Endothelial cell of umbilical vein (primary cell): ENCODE data around the gene ARHGAP15. TPM values are rescaled to one million over a fixed set of nuclear protein-coding genes. Genes with fewer than 3 reads are reported as not detected.

Experiments used
- BruUV-seq: library from RNA; stranded (reverse); fragments of 400-500 nt; replicated peaks from 2 replicates; lab custom pipeline; 2021; lab: Mats Ljungman, UMichigan
- CTCF ChIA-PET: fragments of 300-600, 350-600 bp; sonication (Branson Sonifier 250); formaldehyde crosslinking; loops from one replicate; lab custom pipeline; 2021; ENCODE audit warnings: antibody characterized with exemption, inconsistent platforms; lab: Charles Lee
- POLR2A ChIA-PET: fragments of 300-600, 350-600 bp; sonication (Branson Sonifier 250); formaldehyde crosslinking; loops from one replicate; lab custom pipeline; 2021; ENCODE audit warnings: antibody characterized with exemption, inconsistent platforms; lab: Charles Lee
- DNase-seq: peaks from one replicate; pipeline ENCODE4 v3.0.0-alpha.2; 2011; ENCODE audit warnings: low read depth, low spot score
- FAIRE-seq: peaks from 2 replicates; lab custom pipeline; 2011; peaks lifted over from hg19 to GRCh38; lab: Jason Lieb, UNC
- H2AFZ ChIP-seq: 2 replicates; pipeline ENCODE4 v1.6.0; 2012; ENCODE audit warnings: low read depth, low read length, control low read depth, inconsistent platforms
- H3K27ac ChIP-seq: 2 replicates; pipeline ENCODE4 v1.5.1; 2011; ENCODE audit warnings: low read depth, mild to moderate bottlenecking, control low read depth, low read length, moderate library complexity; ENCODE audit not compliant: insufficient read depth
- H3K27me3 ChIP-seq, 2 experiments: 2 replicates each; pipeline versions ENCODE4 v1.6.0 to v1.6.1; 2011; ENCODE audit warnings: low read length in 2 of 2, mixed read lengths in 1 of 2; ENCODE audit not compliant: control insufficient read depth in 2 of 2, insufficient read depth in 2 of 2
- H3K36me3 ChIP-seq, 2 experiments: 2 replicates in 1 of 2; 3 replicates in 1 of 2; pipeline ENCODE4 v1.5.1; 2011; ENCODE audit warnings: low read length in 2 of 2, mild to moderate bottlenecking in 1 of 2, moderate library complexity in 1 of 2; ENCODE audit not compliant: control insufficient read depth in 2 of 2, insufficient read depth in 2 of 2; ENCODE audit errors: extremely low read depth in 1 of 2
- H3K4me1 ChIP-seq: 3 replicates; pipeline ENCODE4 v1.5.1; 2011; ENCODE audit warnings: mild to moderate bottlenecking, low read length; ENCODE audit not compliant: control insufficient read depth, insufficient read depth; ENCODE audit errors: extremely low read depth
- H3K4me2 ChIP-seq: 2 replicates; pipeline ENCODE4 v1.6.1; 2011; ENCODE audit warnings: low read length, control low read depth, mixed read lengths; ENCODE audit not compliant: insufficient read depth
- H3K4me3 ChIP-seq, 3 experiments: fragments of 200-600 bp in 1 of 3; sonication (generic), shearing (Covaris generic) in 1 of 3; replicated peaks in 1 of 3; 2 replicates each; pipeline ENCODE4 v1.5.1; 2011 to 2016; ENCODE audit warnings: control low read depth in 3 of 3, low read length in 3 of 3, mild to moderate bottlenecking in 2 of 3, inconsistent platforms in 1 of 3, low read depth in 1 of 3, moderate library complexity in 1 of 3; ENCODE audit not compliant: insufficient read depth in 1 of 3
- H3K79me2 ChIP-seq: 2 replicates; pipeline ENCODE4 v1.6.0; 2012; ENCODE audit warnings: low read length, inconsistent platforms; ENCODE audit not compliant: control insufficient read depth, insufficient read depth
- H3K9ac ChIP-seq: replicated peaks from 2 replicates; pipeline ENCODE3; 2011; ENCODE audit warnings: low read length, control low read depth; ENCODE audit not compliant: insufficient read depth; ENCODE audit errors: extremely low read depth
- H3K9me1 ChIP-seq: replicated peaks from 3 replicates; pipeline ENCODE4 v1.6.0; 2011; ENCODE audit warnings: mild to moderate bottlenecking, low read length; ENCODE audit not compliant: control insufficient read depth, insufficient read depth; ENCODE audit errors: extremely low read depth
- H3K9me3 ChIP-seq: replicated peaks from 2 replicates; pipeline ENCODE4 v1.5.1; 2012; ENCODE audit warnings: low read length, inconsistent platforms; ENCODE audit not compliant: control insufficient read depth, insufficient read depth
- H4K20me1 ChIP-seq: replicated peaks from 2 replicates; pipeline ENCODE3; 2011; ENCODE audit warnings: mild to moderate bottlenecking, low read length; ENCODE audit not compliant: control insufficient read depth, insufficient read depth; ENCODE audit errors: extremely low read depth
- CTCF ChIP-seq, 2 donors: IDR thresholded peaks; 1 replicate in 1 of 2; 2 replicates in 1 of 2; pipeline ENCODE4 v1.5.1; 2011; ENCODE audit warnings: low read length in 2 of 2, mild to moderate bottlenecking in 2 of 2, moderate library complexity in 2 of 2, control low read depth in 1 of 2, inconsistent platforms in 1 of 2, low read depth in 1 of 2; ENCODE audit not compliant: insufficient read depth in 1 of 2; ENCODE audit errors: extremely low read depth in 1 of 2
- EZH2 ChIP-seq: IDR thresholded peaks from 2 replicates; pipeline ENCODE4 v1.6.1; 2012; ENCODE audit warnings: borderline replicate concordance, low read depth, mild to moderate bottlenecking, moderate library complexity, low read length, inconsistent platforms; ENCODE audit not compliant: severe bottlenecking
- FOS ChIP-seq: IDR thresholded peaks from 2 replicates; pipeline ENCODE4 v1.6.1; 2011; ENCODE audit warnings: mild to moderate bottlenecking, low read length, moderate library complexity, borderline replicate concordance; ENCODE audit not compliant: insufficient read depth
- GATA2 ChIP-seq: IDR thresholded peaks from 2 replicates; pipeline ENCODE4 v1.7.0; 2011; ENCODE audit warnings: low read depth, mild to moderate bottlenecking, moderate library complexity, mixed read lengths, low read length; ENCODE audit not compliant: insufficient read length, insufficient read depth
- JUN ChIP-seq: IDR thresholded peaks from 2 replicates; pipeline ENCODE4 v1.6.1; 2011; ENCODE audit warnings: borderline replicate concordance, low read depth; ENCODE audit not compliant: insufficient read length, insufficient read depth
- MAX ChIP-seq: IDR thresholded peaks from 2 replicates; pipeline ENCODE4 v1.6.1; 2011; ENCODE audit not compliant: insufficient read depth, insufficient read length
- MYC ChIP-seq: IDR thresholded peaks from one replicate; pipeline ENCODE4 v1.6.1; 2011; ENCODE audit warnings: mild to moderate bottlenecking, low read depth, low read length
- POLR2A ChIP-seq: IDR thresholded peaks from 2 replicates; pipeline ENCODE4 v1.6.1; 2012; ENCODE audit warnings: low read depth, mild to moderate bottlenecking, control low read depth, low read length
- POLR2AphosphoS5 ChIP-seq: IDR thresholded peaks from 2 replicates; pipeline ENCODE4 v1.6.1; 2012; ENCODE audit warnings: low read depth, mild to moderate bottlenecking, control low read depth, low read length, moderate library complexity; ENCODE audit not compliant: insufficient read depth
- dilution Hi-C: fragments of 300-500 bp; cut with MboI; formaldehyde crosslinking; loops from one replicate; pipeline ENCODE4 v1.15.0; 2019; ENCODE audit warnings: low sequenced_read_pairs; ENCODE audit not compliant: extremely low pct_ligation_motif_present
- intact Hi-C: fragments of 100-400 bp; cut with micrococcal nuclease; formaldehyde crosslinking; loops from one replicate; pipeline ENCODE4 v1.10.0; 2022
- polyA plus RNA-seq, 4 experiments: library from polyadenylated mRNA; depleted of rRNA in 3 of 4; stranded (reverse) in 3 of 4; unstranded in 1 of 4; fragments of >200 nt; gene quantifications; 2 replicates each; pipeline versions ENCODE4 v1.2.1 to v1.2.3, GENCODE V29; 2011 to 2012; ENCODE audit warnings: missing spikeins in 1 of 4
- total RNA-seq: library from RNA; stranded (reverse); gene quantifications from 2 replicates; pipeline ENCODE4 v1.2.3, GENCODE V29; 2021

The ARHGAP15 gene
- total and polyA plus RNA-seq, 2 donors (not counting 3 experiments of a cell fraction or from before 2014, with no cell fraction given) = not detected

- no TSS peak for BruUV-seq
- Histone ChIP-seq H3K27me3 (no peaks in the 10 kb centered on the region), H3K36me3 (no peaks in the 10 kb centered on the region), H3K9me1 (no peaks in the 10 kb centered on the region), H4K20me1 (no peaks in the 10 kb centered on the region), H2AFZ (no peak overlapping the region), H3K4me2 (no peak overlapping the region), H3K79me2 (no peaks in the 10 kb centered on the region), H3K27ac (no peak overlapping the region), H3K9ac (no peak overlapping the region), H3K9me3 (no peaks in the 10 kb centered on the region), H3K4me3 (no peak overlapping the region), H3K4me1 (no peaks in the 10 kb centered on the region)
- FAIRE-seq = no peak
- intact Hi-C loops = no loop called here
- POLR2A ChIA-PET = no interaction called here
- no peak for DNase-seq
- dilution Hi-C loops = no loop called here
- CTCF ChIA-PET = interaction anchor here (0.6 kb wide), 1 partner anchor 718 kb away, joined by 3 read pairs; no protein-coding TSS in a partner anchor
- TF ChIP-seq JUN (no peak), MYC (no peak), CTCF (IDR thresholded peaks at IDR 0.05; ENCODE audit: extremely low read depth in 1 of 2, insufficient read depth in 1 of 2, low read depth in 1 of 2, low read length in 2 of 2) (no peak), MAX (no peak), EZH2 (no peak), GATA2 (no peak), POLR2AphosphoS5 (no peak), POLR2A (no peak), FOS (no peak)
Observed at GRCh38 chr2:143741205-143741604, 612.0 kb downstream of the ARHGAP15 start.
